Mesenchymal stem cell (in vitro differentiated cells and primary cell): ENCODE results near the gene PGM3.

ENCODE experiments used
- DNase-seq: peaks from one replicate; pipeline ENCODE4 v3.0.0-alpha.2; 2013
- H2AFZ ChIP-seq: one replicate; pipeline ENCODE4 v1.6.1; 2013; ENCODE audit warnings: low read depth, mild to moderate bottlenecking, control low read depth, inconsistent platforms, low read length, moderate library complexity
- H2AK5ac ChIP-seq: 2 replicates; pipeline ENCODE4 v1.6.1; 2013; ENCODE audit warnings: low read length, moderate library complexity, mild to moderate bottlenecking, inconsistent platforms; ENCODE audit not compliant: severe bottlenecking
- H2BK120ac ChIP-seq: one replicate; pipeline ENCODE4 v1.6.1; 2013; ENCODE audit warnings: low read depth, mild to moderate bottlenecking, inconsistent platforms, low read length, moderate library complexity
- H2BK12ac ChIP-seq, 2 experiments: one replicate each; pipeline ENCODE4 v1.6.1; 2013; ENCODE audit warnings: inconsistent platforms in 2 of 2, low read length in 2 of 2, mild to moderate bottlenecking in 2 of 2, moderate library complexity in 2 of 2, control low read depth in 1 of 2
- H2BK15ac ChIP-seq: one replicate; pipeline ENCODE4 v1.6.1; 2013; ENCODE audit warnings: mild to moderate bottlenecking, low read depth, inconsistent platforms; ENCODE audit not compliant: poor library complexity, severe bottlenecking
- H2BK5ac ChIP-seq: 2 replicates; pipeline ENCODE4 v1.6.1; 2013; ENCODE audit warnings: low read depth, mild to moderate bottlenecking, low read length, control low read depth, inconsistent platforms; ENCODE audit not compliant: poor library complexity, severe bottlenecking
- H3K14ac ChIP-seq, 2 experiments: one replicate each; pipeline ENCODE4 v1.6.1; 2013; ENCODE audit warnings: inconsistent platforms in 2 of 2, low read length in 2 of 2, control low read depth in 1 of 2, mild to moderate bottlenecking in 1 of 2, moderate library complexity in 1 of 2
- H3K18ac ChIP-seq, 2 experiments: one replicate each; pipeline ENCODE4 v1.6.1; 2013; ENCODE audit warnings: inconsistent platforms in 2 of 2, low read length in 2 of 2, control low read depth in 1 of 2, low read depth in 1 of 2, mild to moderate bottlenecking in 1 of 2
- H3K23ac ChIP-seq, 2 experiments: one replicate each; pipeline ENCODE4 v1.6.1; 2013; ENCODE audit warnings: inconsistent platforms in 2 of 2, low read length in 2 of 2, mild to moderate bottlenecking in 2 of 2, moderate library complexity in 2 of 2, control low read depth in 1 of 2
- H3K27ac ChIP-seq: 2 replicates; pipeline ENCODE4 v1.5.1; 2013; ENCODE audit warnings: mild to moderate bottlenecking, moderate library complexity, low read length, control low read depth, inconsistent platforms; ENCODE audit not compliant: poor library complexity, severe bottlenecking
- H3K27me3 ChIP-seq, 2 experiments: 2 replicates each; pipeline versions ENCODE4 v1.6.1 to v1.7.0; 2013; ENCODE audit warnings: low read length in 2 of 2, mild to moderate bottlenecking in 2 of 2, moderate library complexity in 2 of 2, control low read depth in 1 of 2, inconsistent platforms in 1 of 2; ENCODE audit not compliant: control insufficient read depth in 1 of 2, insufficient read depth in 1 of 2
- H3K36me3 ChIP-seq, 2 experiments: 2 replicates each; pipeline versions ENCODE4 v1.6.1 to v1.7.0; 2013; ENCODE audit warnings: low read length in 2 of 2, control low read depth in 1 of 2, inconsistent platforms in 1 of 2, low read depth in 1 of 2, mild to moderate bottlenecking in 1 of 2; ENCODE audit not compliant: insufficient read depth in 2 of 2, control insufficient read depth in 1 of 2
- H3K4ac ChIP-seq, 2 experiments: one replicate each; pipeline ENCODE4 v1.6.1; 2013; ENCODE audit warnings: inconsistent platforms in 2 of 2, low read length in 2 of 2, mild to moderate bottlenecking in 2 of 2, moderate library complexity in 2 of 2, control low read depth in 1 of 2, low read depth in 1 of 2
- H3K4me1 ChIP-seq: 2 replicates; pipeline ENCODE4 v1.6.1; 2013; ENCODE audit warnings: low read depth, low read length, control low read depth; ENCODE audit not compliant: control insufficient read depth, insufficient read depth
- H3K4me2 ChIP-seq: 2 replicates; pipeline ENCODE4 v1.6.1; 2013; ENCODE audit warnings: low read length, mild to moderate bottlenecking, inconsistent platforms; ENCODE audit not compliant: poor library complexity, severe bottlenecking
- H3K4me3 ChIP-seq, 2 experiments: 2 replicates each; pipeline versions ENCODE4 v1.5.1 to v1.7.0; 2013; ENCODE audit warnings: low read length in 2 of 2, mild to moderate bottlenecking in 2 of 2, control low read depth in 1 of 2, low read depth in 1 of 2; ENCODE audit not compliant: insufficient read depth in 1 of 2
- H3K79me1 ChIP-seq: replicated peaks from 2 replicates; pipeline ENCODE4 v1.6.1; 2013; ENCODE audit warnings: mild to moderate bottlenecking, control low read depth, low read length, inconsistent platforms; ENCODE audit not compliant: poor library complexity, severe bottlenecking
- H3K9ac ChIP-seq: 2 replicates; pipeline ENCODE4 v1.7.0; 2013; ENCODE audit warnings: mild to moderate bottlenecking, low read length, moderate library complexity
- H3K9me3 ChIP-seq: 2 replicates; pipeline ENCODE4 v1.7.0; 2013; ENCODE audit warnings: mild to moderate bottlenecking, low read length; ENCODE audit not compliant: control insufficient read depth
- H4K8ac ChIP-seq: one replicate; pipeline ENCODE4 v1.6.1; 2013; ENCODE audit warnings: inconsistent platforms, mild to moderate bottlenecking, low read length, moderate library complexity
- H4K91ac ChIP-seq: one replicate; pipeline ENCODE4 v1.6.1; 2013; ENCODE audit warnings: mild to moderate bottlenecking, low read length, inconsistent platforms
- WGBS: methylation state at CpG from one replicate; pipeline ENCODE4 v1.1.7; 2013; ENCODE audit warnings: mixed read lengths; 5-methylcytosine and 5-hydroxymethylcytosine counted together

Gene PGM3

GRCh38 chr6:83169106-83169505, 24.0 kb downstream of the PGM3 start:
- H4K8ac ChIP-seq = no peak overlapping the region
- H2AFZ ChIP-seq = no peak overlapping the region

GRCh38 chr6:83168556-83168955, 24.5 kb downstream of the PGM3 start:
- H4K8ac ChIP-seq = no peak overlapping the region
- H3K27me3 ChIP-seq = no peaks in the 10 kb centered on the region
- peaks cover 23 to 99% of the 10 kb centered on the region in 2 experiments for H3K36me3 ChIP-seq
- peaks cover 8% of the 10 kb centered on the region for H3K79me1 ChIP-seq
- H3K4me1 ChIP-seq = no peaks in the 10 kb centered on the region
- no peak overlapping the region for H3K4ac ChIP-seq
- H2BK120ac ChIP-seq = no peak overlapping the region
- H3K9ac ChIP-seq = no peak overlapping the region
- H2AFZ ChIP-seq = no peak overlapping the region
- H4K91ac ChIP-seq = no peak overlapping the region
- no peaks in the 10 kb centered on the region for H3K9me3 ChIP-seq
- no peak overlapping the region for H3K4me2 ChIP-seq
- H2BK12ac ChIP-seq = no peak overlapping the region
- no peak overlapping the region for H2AK5ac ChIP-seq
- no peak for DNase-seq
- H3K18ac ChIP-seq = no peak overlapping the region
- no peak overlapping the region for H2BK5ac ChIP-seq
- H2BK15ac ChIP-seq = no peak overlapping the region
- no peak overlapping the region for H3K4me3 ChIP-seq
- H3K14ac ChIP-seq = no peak overlapping the region
- no CpG with 5 or more reads among the region's 1 CpG for WGBS
- no peak overlapping the region for H3K23ac ChIP-seq
- no peak overlapping the region for H3K27ac ChIP-seq

More at GRCh38 chr6:83169106-83169505, 24.0 kb downstream of the PGM3 start:
- Histone ChIP-seq H3K23ac (no peak overlapping the region), H2BK5ac (no peak overlapping the region), H4K91ac (no peak overlapping the region), H3K14ac (no peak overlapping the region), H2BK15ac (no peak overlapping the region), H3K18ac (no peak overlapping the region), H3K79me1 (peaks cover 8% of the 10 kb centered on the region), H3K36me3 (peaks cover 26 to 100% of the 10 kb centered on the region in 2 experiments), H3K4me1 (no peaks in the 10 kb centered on the region), H3K4me2 (no peak overlapping the region), H3K9me3 (no peaks in the 10 kb centered on the region), H3K9ac (no peak overlapping the region), H2AK5ac (no peak overlapping the region), H2BK12ac (no peak overlapping the region), H2BK120ac (no peak overlapping the region), H3K27ac (no peak overlapping the region), H3K4ac (no peak overlapping the region), H3K4me3 (no peak overlapping the region), H3K27me3 (no peaks in the 10 kb centered on the region)
- no peak for DNase-seq

- Histone ChIP-seq H4K8ac (no peak overlapping the region), H3K18ac (no peak overlapping the region), H2BK12ac (no peak overlapping the region), H2AK5ac (no peak overlapping the region), H2BK15ac (no peak overlapping the region), H3K4me1 (no peaks in the 10 kb centered on the region), H2BK5ac (no peak overlapping the region), H4K91ac (no peak overlapping the region), H3K4ac (no peak overlapping the region), H2AFZ (no peak overlapping the region), H3K36me3 (peaks cover 23 to 99% of the 10 kb centered on the region in 2 experiments), H3K14ac (no peak overlapping the region), H3K9me3 (no peaks in the 10 kb centered on the region), H2BK120ac (no peak overlapping the region), H3K27ac (no peak overlapping the region), H3K4me3 (no peak overlapping the region), H3K27me3 (no peaks in the 10 kb centered on the region), H3K23ac (no peak overlapping the region), H3K4me2 (no peak overlapping the region), H3K79me1 (peaks cover 8% of the 10 kb centered on the region), H3K9ac (no peak overlapping the region)
- 100% methylated on average over 3 of the region's 5 CpGs for WGBS
- DNase-seq = no peak
These were observed 25.3 kb downstream of the PGM3 start for GRCh38 chr6:83167726-83168278.

GRCh38 chr6:83160167-83160566, 32.9 kb downstream of the PGM3 start:
- no peak for DNase-seq
- Histone ChIP-seq H2AFZ (no peak overlapping the region), H4K91ac (no peak overlapping the region), H4K8ac (no peak overlapping the region), H3K23ac (no peak overlapping the region), H3K9ac (no peak overlapping the region), H3K27me3 (no peaks in the 10 kb centered on the region), H3K4me1 (no peaks in the 10 kb centered on the region), H3K18ac (no peak overlapping the region), H3K4me2 (no peak overlapping the region), H3K4me3 (no peak overlapping the region), H3K4ac (no peak overlapping the region), H2BK15ac (no peak overlapping the region), H2AK5ac (no peak overlapping the region), H3K79me1 (peaks cover 2% of the 10 kb centered on the region), H3K14ac (no peak overlapping the region), H3K27ac (no peak overlapping the region), H2BK120ac (no peak overlapping the region), H2BK12ac (no peak overlapping the region), H3K9me3 (no peaks in the 10 kb centered on the region), H3K36me3 (peaks cover 5 to 85% of the 10 kb centered on the region in 2 experiments), H2BK5ac (no peak overlapping the region)
- 95% methylated on average over 1 of the region's 1 CpG for WGBS
